Lower lobe of right lung (tissue), 2 donors: ENCODE results near the gene AKT1S1. TPM values are rescaled to one million over a fixed set of nuclear protein-coding genes. Genes with fewer than 3 reads are reported as not detected.
"Not testable (repeated sequence)": the region's sequence is repeated elsewhere in the genome, so short reads cannot be mapped to it uniquely, and the experiment has no call there.

ENCODE experiments used
- ATAC-seq, 2 donors: fragments of 200-7000 bp; cut with Tn5 transposase; one replicate each; pipeline ENCODE4 v1.9.1; 2020 to 2022; ENCODE audit warnings: mild to moderate bottlenecking in 2 of 2, moderate library complexity in 2 of 2
- DNase-seq: peaks from one replicate; pipeline ENCODE4 v3.0.0-alpha.2; 2020
- H3K27ac ChIP-seq: fragments of 200-600 bp; one replicate; pipeline ENCODE4 v1.8.0; 2022
- H3K27me3 ChIP-seq: fragments of 200-600 bp; one replicate; pipeline ENCODE4 v1.8.0; 2022; ENCODE audit warnings: low read depth
- H3K36me3 ChIP-seq: fragments of 200-600 bp; one replicate; pipeline ENCODE4 v1.8.0; 2022; ENCODE audit warnings: mild to moderate bottlenecking
- H3K4me1 ChIP-seq: fragments of 200-600 bp; one replicate; pipeline ENCODE4 v1.8.0; 2022
- H3K4me3 ChIP-seq: fragments of 200-600 bp; one replicate; pipeline ENCODE4 v1.8.0; 2022; ENCODE audit warnings: mild to moderate bottlenecking
- H3K9me3 ChIP-seq: fragments of 200-600 bp; one replicate; pipeline ENCODE4 v1.8.0; 2022
- intact Hi-C: fragments of 100-400 bp; cut with DNase I; formaldehyde crosslinking; loops from one replicate; pipeline ENCODE4 v1.11.0; 2022
- microRNA-seq: library from miRNA; unstranded; fragments of <30 nt; microRNA quantifications from one replicate; pipeline ENCODE4 v1.2.0, GENCODE V29; 2020; ENCODE audit warnings: borderline number of aligned reads
- total RNA-seq: library from RNA; stranded (reverse); fragmentation: NEBNext Ultra II Directional; extraction: Animal tissue kit (Norgen Biotek cat#: 25700); gene quantifications from one replicate; pipeline ENCODE4 v1.2.1, GENCODE V29; 2021
- TF ChIP-seq, protein P1 (sequence below): fragments of 200-600 bp; IDR thresholded peaks from one replicate; pipeline ENCODE4 v1.8.0; 2022; ENCODE audit warnings: antibody characterized with exemption, mild to moderate bottlenecking
- donor health status: DM: no; HTN: yes; CAD: no; lungs with severe emphysema.

AKT1S1 gene
- total RNA-seq, 1 donor from 2014 or later: 29.7 TPM

DNA sequence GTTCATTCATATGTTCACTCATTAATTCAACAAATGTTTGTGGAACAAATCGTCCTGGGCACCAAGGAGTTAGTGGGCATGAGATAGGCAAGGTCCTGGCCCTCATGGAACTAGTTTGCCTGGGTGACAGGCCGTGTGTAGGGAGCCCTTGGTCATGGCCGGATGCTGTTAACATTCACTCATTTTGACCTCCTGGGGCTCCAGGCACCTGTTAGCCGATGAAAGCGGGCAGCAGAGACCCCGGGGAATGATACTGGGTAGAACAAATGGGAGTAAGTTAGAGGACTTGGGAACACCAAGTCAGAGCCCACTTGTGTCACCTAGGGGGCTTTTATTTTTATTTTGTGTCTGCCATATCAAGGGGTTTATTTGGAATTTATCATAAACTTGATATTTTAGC is 52.5 kb downstream of the AKT1S1 start:
- TF ChIP-seq, protein P1, sequence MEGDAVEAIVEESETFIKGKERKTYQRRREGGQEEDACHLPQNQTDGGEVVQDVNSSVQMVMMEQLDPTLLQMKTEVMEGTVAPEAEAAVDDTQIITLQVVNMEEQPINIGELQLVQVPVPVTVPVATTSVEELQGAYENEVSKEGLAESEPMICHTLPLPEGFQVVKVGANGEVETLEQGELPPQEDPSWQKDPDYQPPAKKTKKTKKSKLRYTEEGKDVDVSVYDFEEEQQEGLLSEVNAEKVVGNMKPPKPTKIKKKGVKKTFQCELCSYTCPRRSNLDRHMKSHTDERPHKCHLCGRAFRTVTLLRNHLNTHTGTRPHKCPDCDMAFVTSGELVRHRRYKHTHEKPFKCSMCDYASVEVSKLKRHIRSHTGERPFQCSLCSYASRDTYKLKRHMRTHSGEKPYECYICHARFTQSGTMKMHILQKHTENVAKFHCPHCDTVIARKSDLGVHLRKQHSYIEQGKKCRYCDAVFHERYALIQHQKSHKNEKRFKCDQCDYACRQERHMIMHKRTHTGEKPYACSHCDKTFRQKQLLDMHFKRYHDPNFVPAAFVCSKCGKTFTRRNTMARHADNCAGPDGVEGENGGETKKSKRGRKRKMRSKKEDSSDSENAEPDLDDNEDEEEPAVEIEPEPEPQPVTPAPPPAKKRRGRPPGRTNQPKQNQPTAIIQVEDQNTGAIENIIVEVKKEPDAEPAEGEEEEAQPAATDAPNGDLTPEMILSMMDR: no peak
- no peak for ATAC-seq
- intact Hi-C loops: no loop called here
- Histone ChIP-seq H3K4me3 (no peak overlapping the region), H3K9me3 (no peaks in the 10 kb centered on the region), H3K27me3 (no peaks in the 10 kb centered on the region), H3K4me1 (peaks cover 8% of the 10 kb centered on the region), H3K36me3 (peaks cover 55% of the 10 kb centered on the region), H3K27ac (no peak overlapping the region)
- DNase-seq: no peak

DNA sequence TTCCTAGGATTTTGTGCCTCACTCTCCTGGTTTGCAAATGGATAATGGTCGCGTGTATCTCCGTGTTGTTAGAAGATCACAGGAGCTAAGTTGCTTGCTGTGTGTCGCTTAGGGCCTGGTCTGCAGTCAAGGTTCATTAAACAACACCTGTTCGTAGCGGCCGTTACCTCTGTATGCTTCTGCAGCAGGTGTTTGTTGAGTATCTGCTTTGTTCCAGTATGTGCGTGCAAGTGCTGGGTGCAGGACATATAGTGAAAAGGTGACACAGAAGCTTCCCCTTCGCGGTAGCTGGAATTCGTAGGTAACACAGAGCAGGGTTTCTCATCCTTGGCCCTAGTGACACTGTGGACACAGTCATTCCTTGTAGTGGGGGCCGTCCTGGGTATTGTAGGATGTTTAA is 53.7 kb downstream of the AKT1S1 start:
- Histone ChIP-seq H3K9me3 (no peaks in the 10 kb centered on the region), H3K4me3 (no peak overlapping the region), H3K4me1 (peaks cover 17% of the 10 kb centered on the region), H3K27me3 (no peaks in the 10 kb centered on the region), H3K36me3 (peaks cover 43% of the 10 kb centered on the region), H3K27ac (no peak overlapping the region)
- intact Hi-C loops: no loop called here
- TF ChIP-seq, protein P1: no peak
- ATAC-seq (no peak), DNase-seq (no peak)

DNA sequence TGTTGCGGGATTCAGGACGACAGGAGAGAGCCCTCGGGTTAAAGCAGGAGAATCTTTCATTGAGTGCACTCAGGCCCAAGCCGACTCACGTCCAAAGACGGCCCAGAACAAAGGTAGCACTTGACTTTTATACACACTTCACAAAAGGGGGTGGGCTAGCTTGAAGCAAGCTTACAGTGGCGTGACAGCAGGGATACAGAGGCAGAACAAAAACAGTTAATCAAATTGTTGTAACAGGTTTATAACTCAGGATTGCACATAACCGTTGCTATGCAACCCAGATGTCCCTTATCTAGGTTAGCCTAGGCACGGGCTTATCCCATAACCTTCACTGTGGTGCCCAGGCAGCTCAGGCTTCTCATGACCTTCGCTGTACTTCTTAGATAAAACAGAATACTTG is 57.0 kb downstream of the AKT1S1 start:
- TF ChIP-seq, protein P1: no peak
- DNase-seq: no peak
- Histone ChIP-seq H3K4me1 (peaks cover 20% of the 10 kb centered on the region), H3K27me3 (no peaks in the 10 kb centered on the region), H3K9me3 (no peaks in the 10 kb centered on the region), H3K36me3 (peaks cover 26% of the 10 kb centered on the region), H3K27ac (no peak overlapping the region), H3K4me3 (no peak overlapping the region)
- intact Hi-C loops: no loop called here
- no peak for ATAC-seq

DNA sequence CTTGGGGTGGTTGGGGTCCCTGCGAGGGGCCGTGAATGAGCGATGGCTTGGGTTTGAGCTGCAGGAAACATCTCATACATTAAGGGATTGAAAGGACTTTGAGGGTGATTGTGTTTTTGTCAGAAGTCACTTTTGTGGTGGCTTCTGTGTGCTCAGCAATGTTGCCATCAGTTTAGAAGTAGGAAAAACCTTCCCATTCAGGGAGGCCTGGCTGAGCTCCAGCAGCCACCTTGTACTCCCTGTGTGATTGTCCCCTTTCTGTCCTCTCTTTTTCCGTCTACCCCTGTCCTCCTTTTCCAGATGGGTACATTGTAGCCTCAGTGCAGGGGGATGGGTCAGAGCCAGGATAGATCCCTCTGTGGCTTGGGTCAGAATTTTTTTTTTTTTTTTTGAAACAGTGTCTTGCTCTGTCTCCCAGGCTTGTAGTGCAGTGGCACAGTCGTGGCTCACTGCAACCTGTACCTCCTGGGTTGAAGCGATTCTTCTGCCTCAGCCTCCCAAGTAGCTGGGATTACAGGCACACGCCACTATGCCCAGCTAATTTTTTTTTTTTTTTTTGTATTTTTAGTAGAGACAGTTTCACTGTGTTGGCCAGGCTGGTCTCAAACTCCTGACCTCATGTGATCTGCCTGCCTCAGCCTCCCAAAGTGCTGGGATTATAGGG is 57.6 kb downstream of the AKT1S1 start:
- Histone ChIP-seq H3K27ac (peak overlapping the region; percentile 25), H3K4me3 (peak overlapping the region; percentile 72), H3K4me1 (peaks cover 20% of the 10 kb centered on the region), H3K36me3 (peaks cover 25% of the 10 kb centered on the region)
- intact Hi-C loops, H3K27me3 ChIP-seq, H3K9me3 ChIP-seq, DNase-seq, ATAC-seq: not testable (repeated sequence)

Small RNAs within 50 kb of the gene (microRNA-seq; reads per million reads assigned to microRNA genes)
- gene MIR4749 (not detected), gene MIR4750 (2.0 reads per million), gene MIR6800 (not detected)

Other genes with a start within 250 kb of the AKT1S1 start
- gene RRAS, start 237.2 kb downstream of the AKT1S1 start, total RNA-seq: 114 TPM
- gene SCAF1, start 235.1 kb downstream of the AKT1S1 start, total RNA-seq: 59.4 TPM
- 99.8 TPM for gene IRF3, start 211.5 kb downstream of the AKT1S1 start, total RNA-seq
- gene BCL2L12, start 211.4 kb downstream of the AKT1S1 start, total RNA-seq: 17.0 TPM
- gene PRMT1, start 200.1 kb downstream of the AKT1S1 start, total RNA-seq: 88.3 TPM
- gene ADM5, start 187.8 kb downstream of the AKT1S1 start, total RNA-seq: 2.1 TPM
- 3.8 TPM for gene CPT1C, start 186.2 kb downstream of the AKT1S1 start, total RNA-seq
- 1.2 TPM for gene TSKS, start 114.0 kb downstream of the AKT1S1 start, total RNA-seq
- gene AP2A1, start 110.4 kb downstream of the AKT1S1 start, total RNA-seq: 67.6 TPM
- gene FUZ, start 64.1 kb downstream of the AKT1S1 start, total RNA-seq: 24.0 TPM
- gene MED25, start 59.1 kb downstream of the AKT1S1 start, total RNA-seq: 65.8 TPM
- 124 TPM for gene PTOV1, start 26.2 kb downstream of the AKT1S1 start, total RNA-seq
- gene PNKP, start 9.8 kb downstream of the AKT1S1 start, total RNA-seq: 78.0 TPM
- 53.1 TPM for gene TBC1D17, start 347 bp upstream of the AKT1S1 start, total RNA-seq
- 1.6 TPM for gene IL4I1, start 19.5 kb upstream of the AKT1S1 start, total RNA-seq
- gene ATF5, start 51.9 kb upstream of the AKT1S1 start, total RNA-seq: 13.8 TPM
- 36.5 TPM for gene NUP62, start 52.1 kb upstream of the AKT1S1 start, total RNA-seq
- 7.7 TPM for gene SIGLEC11, start 83.8 kb upstream of the AKT1S1 start, total RNA-seq
- 47.1 TPM for gene VRK3, start 148.0 kb upstream of the AKT1S1 start, total RNA-seq
- 6.8 TPM for gene ZNF473, start 148.7 kb upstream of the AKT1S1 start, total RNA-seq